Lower leg skin (tissue), 3 donors: ENCODE measurements around the gene C14orf180.

ENCODE experiments used
- CTCF ChIP-seq, 3 donors: fragments of 450-650 bp; IDR thresholded peaks; one replicate each; pipeline ENCODE4 v1.5.1; 2016; ENCODE audit warnings: antibody characterized with exemption in 3 of 3, mild to moderate bottlenecking in 3 of 3, moderate library complexity in 2 of 3
- POLR2A ChIP-seq, 2 donors: fragments of 450-650 bp; IDR thresholded peaks; one replicate each; pipeline ENCODE4 v1.6.1; 2016 to 2017; ENCODE audit warnings: antibody characterized with exemption in 2 of 2, mild to moderate bottlenecking in 1 of 2, moderate library complexity in 1 of 2

DNA sequence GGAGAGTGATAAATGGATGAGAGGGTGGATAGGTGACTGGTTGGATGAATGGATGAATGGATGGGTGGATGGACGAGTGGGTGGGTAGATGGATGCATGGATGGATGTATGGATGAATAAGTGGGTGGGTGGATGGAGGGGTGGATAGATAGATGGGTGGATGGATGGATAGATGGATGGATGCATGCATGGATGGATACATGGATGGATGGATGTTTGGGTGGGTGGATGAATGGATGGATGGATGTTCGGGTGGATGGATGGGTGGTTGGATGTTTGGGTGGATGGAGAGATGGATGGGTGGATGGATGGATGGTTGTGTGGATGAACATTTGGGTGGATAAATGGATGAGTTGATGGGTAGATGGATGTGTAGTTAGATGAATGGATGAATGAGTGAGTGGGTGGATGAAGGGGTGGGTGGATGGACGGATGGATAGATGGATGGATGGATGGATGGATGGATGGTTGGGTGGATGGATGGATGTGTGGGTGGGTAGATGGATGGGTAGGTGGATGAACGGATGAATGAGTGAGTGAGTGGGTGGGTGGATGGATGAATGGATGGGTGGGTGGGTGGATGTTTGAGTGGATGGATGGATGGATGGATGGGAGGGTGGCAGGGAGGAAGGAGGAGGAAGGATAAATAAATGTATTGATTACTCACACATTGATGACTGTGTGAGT lies 34.7 kb downstream of the C14orf180 start:
- no peak for TF ChIP-seq CTCF (IDR thresholded peaks at IDR 0.05)
- TF ChIP-seq POLR2A (IDR thresholded peaks at IDR 0.05) = no peak
